HepG2 (cell line): Measurements from ENCODE around the gene HBA1. TPM values are rescaled to one million over a fixed set of nuclear protein-coding genes. Genes with fewer than 3 reads are reported as not detected.

Source experiments
- HMG20A ChIP-seq: IDR thresholded peaks from 2 replicates; pipeline ENCODE4 v1.6.1; 2016; ENCODE audit warnings: borderline replicate concordance
- HNF1B ChIP-seq: sonication (generic); formaldehyde crosslinking; IDR thresholded peaks from 2 replicates; pipeline ENCODE4 v1.5.1; 2020; ENCODE audit warnings: mild to moderate bottlenecking, moderate library complexity, missing genetic modification reagents
- HOMEZ ChIP-seq: IDR thresholded peaks from 2 replicates; pipeline ENCODE4 v1.6.1; 2016; ENCODE audit warnings: low read depth
- PBX2 ChIP-seq: IDR thresholded peaks from 2 replicates; pipeline ENCODE4 v1.6.1; 2016; ENCODE audit warnings: control low read depth
- TIGD3 ChIP-seq: sonication (generic); formaldehyde crosslinking; IDR thresholded peaks from 2 replicates; pipeline ENCODE4 v1.5.1; 2020; ENCODE audit warnings: mild to moderate bottlenecking, missing genetic modification reagents, borderline replicate concordance
- TP53 ChIP-seq: sonication (generic); formaldehyde crosslinking; conservative IDR thresholded peaks from 2 replicates; pipeline ENCODE4 v1.4.0; 2020; ENCODE audit warnings: missing genetic modification reagents
- USF2 ChIP-seq, 2 experiments: sonication (generic) in 1 of 2; formaldehyde crosslinking in 1 of 2; IDR thresholded peaks; 2 replicates each; pipeline versions ENCODE4 v1.5.1 to v1.6.1; 2011 to 2020; ENCODE audit warnings: borderline replicate concordance in 1 of 2, low read depth in 1 of 2, low read length in 1 of 2, mild to moderate bottlenecking in 1 of 2, missing genetic modification reagents in 1 of 2, moderate library complexity in 1 of 2
- ZBTB1 ChIP-seq: sonication (generic); formaldehyde crosslinking; IDR thresholded peaks from 2 replicates; pipeline ENCODE4 v1.4.0; 2020; ENCODE audit warnings: missing genetic modification reagents, borderline replicate concordance
- ZNF263 ChIP-seq: sonication (generic); formaldehyde crosslinking; IDR thresholded peaks from 2 replicates; pipeline ENCODE4 v1.4.0; 2020; ENCODE audit warnings: missing genetic modification reagents
- ZNF350 ChIP-seq: sonication (generic); formaldehyde crosslinking; IDR thresholded peaks from 2 replicates; pipeline ENCODE4 v1.4.0; 2020; ENCODE audit warnings: mild to moderate bottlenecking, low read depth, missing genetic modification reagents, borderline replicate concordance
- ZNF614 ChIP-seq: IDR thresholded peaks from 2 replicates; pipeline ENCODE4 v1.6.1; 2018; ENCODE audit warnings: missing biosample characterization, missing genetic modification reagents, inconsistent platforms, borderline replicate concordance
- ZNF7 ChIP-seq: IDR thresholded peaks from 2 replicates; pipeline ENCODE4 v1.6.1; 2016; ENCODE audit warnings: missing biosample characterization, missing genetic modification reagents
- ZSCAN22 ChIP-seq: sonication (generic); formaldehyde crosslinking; IDR thresholded peaks from 2 replicates; pipeline ENCODE4 v1.4.0; 2020; ENCODE audit warnings: mild to moderate bottlenecking, missing genetic modification reagents
- polyA plus RNA-seq, 8 experiments: library from polyadenylated mRNA; depleted of rRNA in 3 of 8; stranded (reverse) in 7 of 8; unstranded in 1 of 8; fragments of >200 nt; fragmentation: Illumina TruSeq in 4 of 8; extraction: Trizol in 4 of 8; gene quantifications; 2 replicates each; pipeline versions ENCODE4 v1.2.1 to v1.2.3, GENCODE V29; 2011 to 2016; ENCODE audit warnings: low read depth in 4 of 8, missing spikeins in 1 of 8, mixed read lengths in 1 of 8; ENCODE audit not compliant: insufficient read depth in 1 of 8
- total RNA-seq, 5 experiments: library from RNA; depleted of rRNA; stranded (reverse); fragments of >200 nt; fragmentation: Illumina TruSeq; extraction: Trizol; gene quantifications; 2 replicates each; pipeline ENCODE4 v1.2.3, GENCODE V29; 2016; ENCODE audit warnings: low read depth in 1 of 5
- TF ChIP-seq, protein P1 (sequence below): sonication (generic); formaldehyde crosslinking; IDR thresholded peaks from 2 replicates; pipeline ENCODE4 v1.4.0; 2020; ENCODE audit warnings: missing genetic modification reagents, borderline replicate concordance
- TF ChIP-seq, protein P2 (sequence below): sonication (generic); formaldehyde crosslinking; IDR thresholded peaks from 2 replicates; pipeline ENCODE4 v1.4.0; 2020; ENCODE audit warnings: missing genetic modification reagents

The HBA1 gene
- total and polyA plus RNA-seq, 2 of the 13 experiments (the other 11 are each of a cell fraction or from before 2014, with no cell fraction given) = 0.59 TPM; not detected in 1

DNA sequence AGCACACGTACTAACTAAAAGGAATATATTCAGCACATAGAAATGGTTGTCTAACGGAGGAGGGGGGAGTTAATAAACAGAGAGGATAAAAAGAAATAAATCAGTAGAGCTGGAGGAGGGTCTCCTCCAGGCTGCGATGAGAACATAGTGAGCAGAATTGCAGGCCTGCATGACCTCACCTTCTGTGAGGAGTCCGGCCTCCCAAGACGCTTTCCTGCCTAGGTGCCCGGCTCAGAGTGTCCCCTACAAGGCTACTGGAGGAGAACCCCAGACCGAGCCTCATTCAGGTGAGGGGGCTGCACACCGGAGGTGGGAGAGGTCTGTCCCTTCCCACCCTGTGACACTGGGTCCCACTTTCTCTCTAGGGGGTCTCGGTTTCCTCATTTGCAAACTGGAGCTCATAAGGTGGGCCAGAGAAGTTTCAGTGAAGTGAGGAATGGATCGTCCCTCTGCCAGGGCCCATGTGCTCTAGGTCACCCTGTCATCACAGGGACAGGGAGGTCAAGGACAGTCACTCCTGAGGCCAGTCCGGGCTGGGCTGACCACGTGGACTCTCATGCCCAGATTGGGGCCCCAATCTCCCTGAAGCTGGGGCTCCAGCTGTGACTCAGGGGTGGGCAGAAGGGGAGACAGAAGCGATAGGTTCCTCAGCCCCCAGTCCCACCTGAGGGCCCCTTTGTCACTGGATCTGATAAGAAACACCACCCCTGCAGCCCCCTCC, 14.0 kb upstream of the HBA1 start (continued):
- no peak for TF ChIP-seq PBX2 (CRISPR knock-in tag)
- TF ChIP-seq, protein P1, sequence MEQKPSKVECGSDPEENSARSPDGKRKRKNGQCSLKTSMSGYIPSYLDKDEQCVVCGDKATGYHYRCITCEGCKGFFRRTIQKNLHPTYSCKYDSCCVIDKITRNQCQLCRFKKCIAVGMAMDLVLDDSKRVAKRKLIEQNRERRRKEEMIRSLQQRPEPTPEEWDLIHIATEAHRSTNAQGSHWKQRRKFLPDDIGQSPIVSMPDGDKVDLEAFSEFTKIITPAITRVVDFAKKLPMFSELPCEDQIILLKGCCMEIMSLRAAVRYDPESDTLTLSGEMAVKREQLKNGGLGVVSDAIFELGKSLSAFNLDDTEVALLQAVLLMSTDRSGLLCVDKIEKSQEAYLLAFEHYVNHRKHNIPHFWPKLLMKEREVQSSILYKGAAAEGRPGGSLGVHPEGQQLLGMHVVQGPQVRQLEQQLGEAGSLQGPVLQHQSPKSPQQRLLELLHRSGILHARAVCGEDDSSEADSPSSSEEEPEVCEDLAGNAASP (CRISPR knock-in tag) = peak; percentile 64; the same call in 1 of the 2 replicates
- no peak for TF ChIP-seq ZNF7 (CRISPR knock-in tag)
- TF ChIP-seq ZBTB1 (CRISPR knock-in tag) = no peak
- TF ChIP-seq TP53 (CRISPR knock-in tag) = no peak
- TF ChIP-seq, protein P2, sequence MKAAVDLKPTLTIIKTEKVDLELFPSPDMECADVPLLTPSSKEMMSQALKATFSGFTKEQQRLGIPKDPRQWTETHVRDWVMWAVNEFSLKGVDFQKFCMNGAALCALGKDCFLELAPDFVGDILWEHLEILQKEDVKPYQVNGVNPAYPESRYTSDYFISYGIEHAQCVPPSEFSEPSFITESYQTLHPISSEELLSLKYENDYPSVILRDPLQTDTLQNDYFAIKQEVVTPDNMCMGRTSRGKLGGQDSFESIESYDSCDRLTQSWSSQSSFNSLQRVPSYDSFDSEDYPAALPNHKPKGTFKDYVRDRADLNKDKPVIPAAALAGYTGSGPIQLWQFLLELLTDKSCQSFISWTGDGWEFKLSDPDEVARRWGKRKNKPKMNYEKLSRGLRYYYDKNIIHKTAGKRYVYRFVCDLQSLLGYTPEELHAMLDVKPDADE (CRISPR knock-in tag) = no peak
- no peak for TF ChIP-seq ZNF263 (CRISPR knock-in tag)
- TF ChIP-seq ZNF350 = no peak; the same call in 1 of the 2 replicates
- TF ChIP-seq TIGD3 (CRISPR knock-in tag) = no peak
- 0 out of 2 replicates have a peak, but pooled peaks have one; percentile 34 for TF ChIP-seq HNF1B
- TF ChIP-seq USF2 (IDR thresholded peaks at IDR 0.05; ENCODE audit: low read depth, low read length) = peak; percentile 32
- TF ChIP-seq USF2 (CRISPR knock-in tag; IDR thresholded peaks at IDR 0.05; ENCODE audit: borderline replicate concordance) = peak; percentile 56; the same call in 1 of the 2 replicates
- TF ChIP-seq HMG20A (CRISPR knock-in tag) = peak; percentile 32; the same call in 1 of the 2 replicates
- no peak for TF ChIP-seq HOMEZ (CRISPR knock-in tag)
- TF ChIP-seq ZNF614 (CRISPR knock-in tag) = no peak
- TF ChIP-seq ZSCAN22 (CRISPR knock-in tag) = no peak
